NCI-H526 treated with DMSO at 0.1 percent for 48 hours (cell line): ENCODE results near the gene PC.

Source experiments
- DNase-seq: peaks from one replicate; lab custom pipeline; 2025; lab: John Stamatoyannopoulos, UW

The PC gene

DNA sequence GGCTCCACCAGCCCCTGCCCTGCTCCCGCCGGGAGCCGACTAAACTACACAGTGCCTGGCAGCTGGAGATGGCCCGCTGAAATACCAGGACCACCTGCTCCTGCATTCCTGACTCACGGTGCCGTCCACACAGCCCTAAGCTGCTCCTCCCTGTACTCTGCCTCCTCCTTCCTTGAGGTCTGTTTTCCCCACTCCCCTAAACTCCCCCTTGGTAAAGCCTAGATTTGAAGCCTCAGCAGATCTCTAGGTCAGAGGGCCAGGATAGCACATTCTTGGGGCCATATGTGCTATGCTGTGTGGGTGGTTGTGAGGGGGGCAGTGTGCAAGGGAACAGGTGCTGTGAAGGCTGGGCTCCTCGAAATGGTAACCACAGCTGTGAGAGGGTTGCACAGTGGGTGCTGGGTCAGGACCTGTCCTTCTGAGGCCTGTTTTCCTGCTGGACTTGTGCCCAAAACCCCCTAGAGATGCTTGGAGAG, 91.6 kb downstream of the PC start:
- no peak for DNase-seq

DNA sequence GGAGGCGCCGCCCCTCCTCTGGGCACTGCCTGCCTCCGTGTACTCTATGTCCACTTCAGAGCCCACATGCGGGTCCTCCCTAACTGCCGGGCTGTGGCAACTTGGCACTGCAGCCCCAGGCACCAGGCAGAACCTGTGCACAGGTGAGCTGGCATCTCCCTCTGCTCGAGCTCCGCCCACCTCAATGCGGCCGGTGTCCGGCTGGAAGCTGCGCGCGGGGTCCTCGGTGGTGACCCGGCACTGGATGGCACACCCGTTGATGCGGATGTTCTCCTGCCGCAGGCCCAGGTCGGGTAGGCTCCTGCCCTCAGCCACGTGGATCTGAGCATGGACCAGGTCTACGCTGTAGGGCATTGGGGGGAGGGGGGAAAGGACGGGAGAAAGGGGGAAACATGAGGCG, 92.2 kb downstream of the PC start:
- no peak for DNase-seq

DNA sequence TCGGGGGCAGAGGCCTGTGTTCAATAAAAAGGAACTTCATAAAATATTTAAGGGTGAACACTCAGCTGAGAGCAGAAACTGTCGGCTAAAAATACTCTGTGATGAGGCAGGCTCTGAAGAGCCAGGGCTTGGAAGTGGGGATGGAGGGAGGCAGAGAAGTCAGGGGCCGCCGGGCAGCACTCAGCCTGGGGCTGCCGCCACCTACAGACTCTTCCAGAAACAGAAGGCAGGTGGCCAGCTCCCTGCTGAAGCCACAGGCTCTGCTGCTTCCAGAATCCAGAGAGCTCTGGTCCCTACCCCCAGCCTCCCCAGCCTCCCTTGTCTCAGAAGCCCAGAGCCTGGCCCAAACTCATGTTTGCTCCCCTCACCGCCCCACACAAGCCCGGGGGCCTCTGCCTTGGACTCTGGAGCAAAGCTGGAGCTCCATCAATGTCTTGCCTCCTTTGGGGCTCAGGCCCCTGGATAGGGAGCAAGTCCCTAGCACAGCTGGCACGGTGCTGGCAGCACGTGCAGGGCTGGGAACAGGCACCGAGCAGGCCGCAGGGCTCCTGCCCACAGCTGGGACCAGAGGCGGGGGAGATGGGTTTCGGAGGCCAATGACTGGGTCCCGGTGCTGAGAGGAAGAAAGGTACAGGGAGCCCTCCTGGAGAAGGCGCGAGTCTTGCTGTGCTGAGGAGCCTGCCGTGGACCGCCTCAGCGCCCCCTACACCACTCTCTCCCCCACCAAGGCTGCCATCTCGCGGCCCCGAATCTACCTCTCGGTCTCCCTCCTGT, 93.1 kb downstream of the PC start:
- peak; percentile 20 for DNase-seq

DNA sequence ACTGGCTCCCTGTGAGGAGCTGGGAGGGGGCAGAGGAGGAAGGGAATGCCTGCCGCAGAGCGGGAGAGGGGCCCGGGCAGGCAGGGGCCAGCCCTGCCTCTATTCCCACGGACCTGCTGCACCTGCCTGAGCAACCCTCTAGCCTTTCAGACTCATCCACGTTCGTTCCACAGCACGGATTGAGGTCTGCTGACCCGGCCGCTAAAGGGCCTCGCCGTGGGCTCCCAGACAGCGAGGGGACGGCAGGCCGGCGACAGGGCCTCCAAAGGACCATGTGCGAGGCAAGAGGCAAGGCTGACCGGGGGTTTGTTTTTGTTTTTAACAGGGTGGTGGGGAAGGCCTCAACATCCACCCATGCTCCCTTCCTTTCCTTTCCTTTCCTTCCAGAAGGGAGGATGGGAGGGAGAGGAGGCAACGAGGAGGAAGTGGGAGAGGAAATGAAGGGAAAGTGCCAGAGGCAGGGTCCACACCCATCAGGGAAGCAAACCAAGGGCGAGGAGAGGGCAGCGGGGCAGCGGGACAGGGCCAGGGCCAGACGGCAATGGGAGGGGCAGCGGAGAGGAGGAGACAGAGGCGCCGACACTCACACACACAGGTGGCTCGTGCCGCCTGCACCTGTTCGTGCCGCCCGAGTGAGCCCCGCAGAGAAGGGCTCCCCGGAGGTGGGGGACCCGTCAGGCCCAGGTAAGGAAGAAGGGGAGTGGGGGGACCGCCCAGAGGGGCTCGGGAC, 93.8 kb downstream of the PC start:
- DNase-seq = no peak

DNA sequence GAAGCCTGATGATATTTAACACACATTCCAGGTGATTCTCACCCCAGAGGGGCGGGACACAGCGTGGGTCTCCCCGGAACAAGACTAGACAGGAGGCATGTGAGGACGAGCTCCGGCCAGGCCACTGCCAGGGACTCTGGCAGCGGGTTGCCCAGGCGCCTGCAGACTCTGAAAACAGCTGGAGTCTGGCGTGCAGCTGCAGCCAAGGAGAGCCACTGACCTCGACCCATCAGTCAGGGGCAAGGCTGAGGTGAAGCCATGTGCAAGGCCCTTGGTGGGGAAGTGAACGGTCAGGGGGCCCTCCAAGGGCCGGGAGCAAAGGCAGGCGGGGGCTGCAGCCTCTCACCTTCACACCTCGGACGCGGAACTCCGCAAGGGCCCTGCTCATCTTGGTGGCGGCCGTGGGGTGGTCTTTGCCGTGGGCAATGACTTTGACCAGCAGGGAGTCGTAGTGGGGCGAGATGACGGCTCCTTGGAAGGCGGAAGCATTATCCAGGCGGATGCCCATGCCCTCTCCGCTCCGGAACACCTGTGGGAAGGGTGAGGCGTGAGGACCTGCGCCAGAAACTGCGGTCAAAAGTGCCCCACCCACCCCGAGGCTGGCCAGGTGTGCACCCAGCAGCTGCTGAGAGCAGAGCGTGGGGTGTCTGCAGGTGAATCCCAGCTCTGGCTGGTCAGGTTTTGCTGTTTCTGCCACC, 94.6 kb downstream of the PC start:
- no peak for DNase-seq

DNA sequence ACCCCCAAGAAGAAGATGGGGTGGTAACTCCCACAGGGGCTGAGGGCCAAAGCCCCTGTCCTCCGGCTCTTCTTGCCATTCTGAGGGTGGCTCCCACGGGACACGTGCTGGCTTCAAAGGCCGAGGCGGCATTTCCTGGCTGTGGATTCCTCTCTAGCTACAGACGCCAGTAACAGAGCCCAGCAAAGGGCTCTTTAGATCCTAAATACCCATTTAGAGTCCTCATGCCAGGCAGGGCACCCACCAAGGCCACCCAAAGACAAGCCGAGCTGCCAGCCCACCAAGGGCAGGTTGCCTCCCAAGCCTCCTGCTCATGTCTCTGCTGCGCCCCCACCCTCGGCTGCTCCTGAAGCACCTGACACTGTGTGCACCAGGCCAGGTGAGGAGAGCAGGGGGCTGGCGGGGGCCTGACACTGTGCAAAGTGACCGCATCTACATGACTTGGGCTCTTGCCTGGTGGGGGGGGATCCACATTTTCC, 95.6 kb downstream of the PC start:
- DNase-seq = no peak

DNA sequence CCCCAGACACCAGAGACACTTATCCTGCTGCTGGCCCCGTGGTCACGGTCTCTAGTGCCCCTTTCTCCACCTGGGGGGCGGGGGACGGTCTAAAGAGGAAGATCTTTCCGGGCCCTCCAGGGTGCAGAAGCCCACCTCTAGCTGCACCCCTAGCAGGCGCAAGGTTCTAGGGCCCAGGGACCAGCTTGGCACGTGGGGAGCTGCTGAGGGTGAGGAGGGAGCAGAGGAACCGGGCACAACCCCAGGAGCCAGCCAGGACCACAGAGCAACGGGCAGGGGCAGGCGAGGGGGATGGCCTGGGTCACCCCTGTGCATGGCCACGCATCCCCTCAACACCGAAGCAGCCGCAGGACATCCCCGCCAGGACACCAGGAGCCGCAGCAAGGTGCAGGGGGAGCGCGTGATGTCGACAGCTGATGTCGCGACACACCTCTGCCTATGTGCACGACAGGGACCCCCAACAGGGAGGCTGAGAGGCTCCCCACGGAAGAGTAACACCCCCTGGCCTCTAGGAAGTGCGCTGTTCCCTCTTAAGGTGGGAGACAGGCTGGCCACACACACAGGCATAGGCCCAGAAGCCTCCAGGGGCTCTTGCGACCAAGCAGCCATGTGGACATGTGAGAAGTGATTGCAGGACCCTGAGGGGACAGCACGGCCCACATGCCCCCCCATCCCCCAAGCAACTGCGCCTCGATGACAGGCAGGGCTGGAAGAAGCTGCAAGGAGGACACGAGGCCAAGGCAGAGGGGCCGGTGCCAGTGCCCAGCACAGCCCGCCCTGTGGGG, 96.2 kb downstream of the PC start:
- no peak for DNase-seq

DNA sequence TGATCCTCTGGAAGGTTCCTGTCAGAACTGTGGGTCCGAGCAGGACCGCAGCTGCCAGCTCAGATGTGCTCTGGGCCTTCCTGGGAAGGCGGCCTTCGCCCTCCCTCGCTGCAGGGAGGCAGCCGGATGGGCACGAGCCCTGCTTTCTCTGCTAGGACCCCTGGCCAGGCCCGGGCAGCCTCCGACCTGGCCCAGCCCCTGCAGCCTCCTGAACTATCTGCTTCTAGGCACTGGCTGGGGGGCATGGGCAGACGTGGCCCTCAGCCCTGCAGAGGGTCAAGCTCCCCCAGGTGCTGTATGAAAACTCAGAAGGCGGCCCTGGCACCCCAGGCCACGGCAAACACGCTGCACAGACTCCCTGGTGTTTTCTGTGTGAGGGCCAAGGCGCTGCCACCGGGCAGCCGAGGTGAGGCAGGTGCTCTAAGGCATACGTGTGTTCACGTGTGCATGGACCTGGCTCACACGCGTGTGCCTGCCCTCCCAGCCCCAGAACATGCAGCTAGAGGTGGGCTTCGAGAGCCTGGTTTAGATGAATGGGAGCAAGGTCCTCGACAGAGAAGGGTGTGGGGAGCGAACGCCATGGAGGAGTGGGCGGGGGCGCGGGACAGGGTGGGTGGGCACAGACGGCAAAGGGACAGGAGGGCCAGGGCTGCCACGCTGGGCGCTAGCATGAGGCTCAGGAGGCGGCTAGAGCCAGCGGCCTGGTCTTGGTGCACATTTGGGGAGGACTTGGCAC, 97.0 kb downstream of the PC start:
- no peak for DNase-seq

DNA sequence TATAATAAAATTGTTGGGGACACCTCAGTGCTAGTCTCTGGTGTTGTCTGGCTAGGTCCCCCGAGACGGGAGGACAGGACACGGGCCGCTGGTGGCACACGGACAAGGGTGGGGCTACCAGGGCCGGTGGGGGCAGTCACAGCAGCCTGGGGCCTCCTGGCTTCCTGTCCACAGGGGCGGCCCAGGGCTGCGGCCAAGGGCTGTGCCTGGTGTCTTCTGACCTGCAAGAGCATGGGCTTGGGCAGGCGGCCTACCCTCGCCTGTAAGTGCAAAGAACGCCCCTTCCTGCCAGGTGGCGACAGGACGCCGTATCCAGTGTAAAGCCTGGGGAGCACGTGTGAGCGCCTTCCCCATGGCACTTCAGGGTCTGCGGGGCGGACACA, 97.7 kb downstream of the PC start:
- no peak for DNase-seq

DNA sequence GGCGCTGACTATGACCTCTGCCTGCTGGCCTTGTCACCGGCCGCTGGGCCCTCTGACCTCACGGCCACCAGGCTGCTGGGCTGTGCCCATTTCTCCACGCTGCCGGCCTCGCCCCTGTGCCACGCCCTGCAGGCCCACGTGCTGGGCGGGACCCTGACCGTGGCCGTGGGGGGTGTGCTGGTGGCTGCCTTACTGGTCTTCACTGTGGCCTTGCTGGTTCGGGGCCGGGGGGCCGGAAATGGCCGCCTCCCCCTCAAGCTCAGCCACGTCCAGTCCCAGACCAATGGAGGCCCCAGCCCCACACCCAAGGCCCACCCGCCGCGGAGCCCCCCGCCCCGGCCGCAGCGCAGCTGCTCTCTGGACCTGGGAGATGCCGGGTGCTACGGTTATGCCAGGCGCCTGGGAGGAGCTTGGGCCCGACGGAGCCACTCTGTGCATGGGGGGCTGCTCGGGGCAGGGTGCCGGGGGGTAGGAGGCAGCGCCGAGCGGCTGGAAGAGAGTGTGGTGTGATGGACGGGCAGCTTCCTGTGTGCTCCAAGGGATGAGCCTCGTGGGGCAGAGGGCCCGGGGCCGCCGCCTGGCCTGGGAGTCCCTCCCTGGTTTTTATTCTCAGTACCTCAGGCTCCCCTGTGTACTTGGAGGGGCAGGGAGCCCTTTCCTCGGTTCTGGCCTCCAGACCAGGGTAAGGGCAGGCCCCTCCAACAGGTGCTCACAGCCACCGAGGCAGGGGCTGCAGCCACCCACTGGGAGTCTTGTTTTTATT, 98.3 kb downstream of the PC start:
- no peak for DNase-seq

DNA sequence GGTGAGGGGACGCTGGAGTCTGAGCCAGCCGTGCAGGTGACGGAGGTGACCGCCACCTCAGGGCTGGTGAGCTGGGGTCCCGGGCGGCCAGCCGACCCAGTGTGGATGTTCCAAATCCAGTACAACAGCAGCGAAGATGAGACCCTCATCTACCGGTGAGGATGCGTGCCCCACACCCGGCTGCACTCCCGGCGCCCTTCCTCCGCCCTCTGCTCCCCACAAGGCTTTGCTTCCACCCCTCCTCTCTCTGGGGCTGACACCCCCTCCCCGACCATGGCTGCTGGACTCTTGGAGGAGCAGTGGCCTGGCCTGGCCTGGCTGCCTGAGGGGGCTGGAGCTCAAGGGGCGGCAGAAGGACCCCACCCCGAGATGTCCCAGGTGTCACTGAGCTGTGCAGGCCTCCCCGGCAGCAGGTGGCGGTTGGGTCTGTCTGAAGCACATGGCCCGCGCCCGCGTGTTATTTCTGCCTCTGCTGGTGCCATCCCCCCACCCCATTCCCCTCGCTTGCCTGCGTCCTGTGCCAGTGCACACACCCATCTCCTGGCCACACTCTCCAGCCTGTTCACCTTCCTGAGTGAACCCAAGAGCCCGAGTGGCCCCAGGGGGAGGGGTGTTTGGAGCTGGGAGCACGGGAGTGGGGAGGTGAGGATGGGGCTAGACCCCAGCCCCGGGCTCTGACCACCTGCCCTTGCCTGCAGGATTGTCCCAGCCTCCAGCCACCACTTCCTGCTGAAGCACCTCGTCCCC, 99.1 kb downstream of the PC start:
- DNase-seq = peak; percentile 36

DNA sequence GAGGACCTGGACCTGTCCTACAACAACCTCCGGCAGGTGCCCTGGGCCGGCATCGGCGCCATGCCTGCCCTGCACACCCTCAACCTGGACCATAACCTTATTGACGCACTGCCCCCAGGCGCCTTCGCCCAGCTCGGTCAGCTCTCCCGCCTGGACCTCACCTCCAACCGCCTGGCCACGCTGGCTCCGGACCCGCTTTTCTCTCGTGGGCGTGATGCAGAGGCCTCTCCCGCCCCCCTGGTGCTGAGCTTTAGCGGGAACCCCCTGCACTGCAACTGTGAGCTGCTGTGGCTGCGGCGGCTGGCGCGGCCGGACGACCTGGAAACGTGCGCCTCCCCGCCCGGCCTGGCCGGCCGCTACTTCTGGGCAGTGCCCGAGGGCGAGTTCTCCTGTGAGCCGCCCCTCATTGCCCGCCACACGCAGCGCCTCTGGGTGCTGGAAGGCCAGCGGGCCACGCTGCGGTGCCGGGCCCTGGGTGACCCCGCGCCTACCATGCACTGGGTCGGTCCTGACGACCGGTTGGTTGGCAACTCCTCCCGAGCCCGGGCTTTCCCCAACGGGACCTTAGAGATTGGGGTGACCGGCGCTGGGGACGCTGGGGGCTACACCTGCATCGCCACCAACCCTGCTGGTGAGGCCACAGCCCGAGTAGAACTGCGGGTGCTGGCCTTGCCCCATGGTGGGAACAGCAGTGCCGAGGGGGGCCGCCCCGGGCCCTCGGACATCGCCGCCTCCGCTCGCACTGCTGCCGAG, 99.8 kb downstream of the PC start:
- DNase-seq = no peak

DNA sequence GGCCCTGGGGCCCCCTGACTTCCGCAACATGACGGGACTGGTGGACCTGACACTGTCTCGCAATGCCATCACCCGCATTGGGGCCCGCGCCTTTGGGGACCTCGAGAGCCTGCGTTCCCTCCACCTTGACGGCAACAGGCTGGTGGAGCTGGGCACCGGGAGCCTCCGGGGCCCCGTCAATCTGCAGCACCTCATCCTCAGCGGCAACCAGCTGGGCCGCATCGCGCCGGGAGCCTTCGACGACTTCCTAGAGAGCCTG, 100.3 kb downstream of the PC start:
- peak; percentile 54 for DNase-seq

DNA sequence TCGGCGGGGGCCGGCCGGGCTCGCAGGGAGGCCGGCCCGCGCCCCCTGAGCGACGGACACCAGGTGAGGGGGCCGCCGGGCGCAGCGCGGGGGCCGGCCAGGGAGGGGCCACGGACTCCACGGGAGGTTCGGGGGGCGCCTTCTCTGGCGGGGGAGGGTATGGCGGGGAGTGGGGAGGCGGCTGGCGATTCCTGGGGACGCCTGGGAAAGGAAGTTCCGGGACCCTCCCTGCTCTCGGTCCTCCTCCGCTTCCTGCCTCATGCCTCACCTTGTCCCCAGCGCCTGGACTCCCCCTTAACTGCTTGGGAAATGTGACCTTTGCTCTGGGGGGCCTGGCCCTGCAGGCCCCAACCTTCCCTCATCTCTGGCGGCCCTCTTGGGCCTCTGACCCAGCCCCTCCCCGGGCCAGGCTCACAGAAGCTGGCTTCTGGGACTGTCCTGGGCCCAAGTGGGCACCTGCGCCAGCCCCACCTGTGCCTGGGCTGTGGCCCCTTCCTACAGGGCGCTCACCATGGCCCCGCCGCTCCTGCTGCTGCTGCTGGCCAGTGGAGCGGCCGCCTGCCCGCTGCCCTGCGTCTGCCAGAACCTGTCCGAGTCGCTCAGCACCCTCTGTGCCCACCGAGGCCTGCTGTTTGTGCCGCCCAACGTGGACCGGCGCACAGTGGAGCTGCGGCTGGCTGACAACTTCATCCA, 100.8 kb downstream of the PC start:
- peak; percentile 51 for DNase-seq

DNA sequence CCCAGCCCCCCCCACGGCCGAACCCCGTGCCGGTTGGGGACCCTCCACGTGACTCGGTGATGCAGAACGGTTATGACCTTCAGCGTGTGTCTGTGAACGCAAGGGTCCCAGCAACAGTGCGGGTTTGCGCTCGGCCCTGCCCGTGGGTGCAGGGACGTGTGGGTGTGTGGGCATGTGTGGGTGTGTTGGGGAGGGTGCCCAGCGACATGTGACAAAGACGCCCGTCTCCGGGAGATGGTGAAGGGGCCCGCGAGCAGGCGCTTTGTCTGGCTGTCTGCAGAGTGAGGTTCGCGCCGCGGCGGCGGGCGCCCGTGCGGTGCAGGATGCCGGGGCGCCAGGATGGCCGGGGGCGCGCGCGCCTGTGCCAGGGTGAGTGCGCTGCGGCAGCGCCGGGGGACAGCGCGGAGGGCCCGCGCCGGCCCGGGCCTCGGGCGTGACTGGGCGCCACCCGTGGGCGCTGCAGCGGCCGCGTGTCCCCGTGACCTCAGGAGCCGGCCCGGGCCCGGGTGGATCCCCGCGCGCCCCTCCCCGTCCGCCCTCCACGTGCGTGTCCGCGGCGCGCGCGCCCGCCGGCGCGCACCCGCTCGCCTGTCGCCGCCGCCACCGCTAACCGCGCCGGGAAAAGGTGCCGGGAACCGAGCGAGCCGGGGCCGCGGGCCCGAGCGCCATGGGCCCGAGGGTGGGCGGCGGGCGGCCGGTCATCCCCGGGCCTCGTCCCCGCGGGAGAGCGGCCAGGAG, 101.5 kb downstream of the PC start, which contains the start of gene LRFN4:
TSS of gene LRFN4 (plus strand) at position 569 of the 738 bp plus-strand sequence. CDS start 681 bp downstream, outside the sequence.
- peak; percentile 88 for DNase-seq

DNA sequence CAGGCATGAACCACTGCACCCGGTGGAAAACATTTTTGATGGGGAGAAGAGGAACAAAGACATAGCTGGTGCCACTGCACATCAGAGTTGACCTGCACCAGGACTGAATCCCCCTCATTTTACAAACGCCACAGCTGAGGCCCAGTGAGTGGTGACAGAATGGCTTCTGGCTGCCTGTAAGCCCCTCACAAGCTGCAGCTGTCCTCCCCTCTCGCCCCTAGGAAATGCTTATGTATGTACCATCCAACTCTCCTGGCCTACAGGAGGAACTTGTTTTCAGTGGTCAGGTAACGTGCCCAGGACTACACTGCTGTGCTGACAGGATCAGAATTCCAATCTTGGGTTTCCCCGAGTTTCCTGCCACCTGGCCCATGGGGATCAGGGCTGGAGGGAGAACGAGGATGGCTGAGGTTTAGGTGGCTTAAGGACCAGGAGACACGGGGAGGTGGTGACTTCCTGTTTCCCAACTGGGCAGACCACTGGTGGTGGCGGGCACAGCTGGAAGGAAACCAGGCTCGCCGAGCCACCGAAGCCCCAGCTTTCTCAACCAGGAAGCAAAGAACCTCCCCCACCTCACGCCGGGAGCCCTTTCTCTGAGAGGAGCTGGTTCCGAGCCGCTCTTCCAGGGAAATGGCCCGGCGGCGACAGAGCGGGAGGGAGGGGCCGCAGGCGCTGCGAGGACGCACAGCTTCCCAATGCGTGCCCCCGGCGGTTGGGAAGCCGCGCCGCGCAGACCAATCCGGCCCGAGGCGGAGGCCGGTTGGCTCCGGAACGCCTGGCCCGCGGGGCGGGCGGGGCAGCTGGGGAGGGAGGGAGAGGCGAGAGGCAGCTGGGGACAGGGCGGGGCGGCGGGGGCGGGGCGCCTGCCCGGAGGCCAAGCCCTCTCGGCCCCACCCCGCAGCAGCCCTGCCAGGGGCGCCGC, 102.3 kb downstream of the PC start:
- DNase-seq = peak; percentile 92

DNA sequence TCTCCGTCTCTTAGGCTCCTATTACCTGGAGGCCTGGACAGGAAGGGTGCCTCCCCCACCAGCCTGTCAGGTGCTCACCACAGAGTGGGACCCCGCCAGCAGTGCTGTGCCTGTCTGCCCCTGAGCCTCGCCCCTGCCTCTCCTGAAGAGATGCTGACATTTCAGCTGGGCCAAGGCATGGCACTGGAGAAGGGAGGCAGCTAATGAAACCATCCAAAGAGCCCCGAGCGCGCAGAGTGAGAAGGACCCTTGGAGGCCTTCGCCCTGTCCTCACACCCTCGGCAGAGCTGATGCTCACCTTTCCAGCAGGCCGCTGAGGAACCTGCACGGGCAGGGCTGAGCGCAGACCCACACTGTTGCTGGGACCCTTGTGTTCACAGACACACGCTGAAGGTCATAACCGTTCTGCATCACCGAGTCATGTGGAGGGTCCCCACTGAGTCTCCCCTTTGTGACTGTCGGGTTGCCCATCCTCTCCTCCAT, 103.4 kb downstream of the PC start:
- DNase-seq = no peak
